ENCODE data around the gene CCDC190.

DNA sequence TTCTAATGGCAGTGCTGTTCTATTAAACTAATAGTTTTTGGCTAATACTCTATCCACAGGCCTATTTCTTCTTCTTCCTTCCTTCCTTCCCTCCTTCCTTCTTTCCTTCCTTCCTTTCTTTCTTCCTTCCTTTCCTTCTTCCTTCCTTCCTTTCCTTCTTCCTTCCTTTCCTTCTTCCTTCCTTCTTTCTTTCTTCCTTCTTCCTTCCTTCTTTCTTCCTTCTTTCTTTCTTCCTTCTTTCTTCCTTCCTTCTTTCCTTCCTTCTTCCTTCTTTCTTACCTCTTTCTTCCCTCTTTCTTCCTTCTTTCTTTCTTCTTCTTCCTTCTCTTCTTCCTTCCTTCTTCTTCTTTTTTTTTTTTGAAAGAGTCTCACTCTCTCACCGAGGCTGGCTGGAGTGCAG is 31.7 kb downstream of the CCDC190 start:
- TF ChIP-seq, protein P1, sequence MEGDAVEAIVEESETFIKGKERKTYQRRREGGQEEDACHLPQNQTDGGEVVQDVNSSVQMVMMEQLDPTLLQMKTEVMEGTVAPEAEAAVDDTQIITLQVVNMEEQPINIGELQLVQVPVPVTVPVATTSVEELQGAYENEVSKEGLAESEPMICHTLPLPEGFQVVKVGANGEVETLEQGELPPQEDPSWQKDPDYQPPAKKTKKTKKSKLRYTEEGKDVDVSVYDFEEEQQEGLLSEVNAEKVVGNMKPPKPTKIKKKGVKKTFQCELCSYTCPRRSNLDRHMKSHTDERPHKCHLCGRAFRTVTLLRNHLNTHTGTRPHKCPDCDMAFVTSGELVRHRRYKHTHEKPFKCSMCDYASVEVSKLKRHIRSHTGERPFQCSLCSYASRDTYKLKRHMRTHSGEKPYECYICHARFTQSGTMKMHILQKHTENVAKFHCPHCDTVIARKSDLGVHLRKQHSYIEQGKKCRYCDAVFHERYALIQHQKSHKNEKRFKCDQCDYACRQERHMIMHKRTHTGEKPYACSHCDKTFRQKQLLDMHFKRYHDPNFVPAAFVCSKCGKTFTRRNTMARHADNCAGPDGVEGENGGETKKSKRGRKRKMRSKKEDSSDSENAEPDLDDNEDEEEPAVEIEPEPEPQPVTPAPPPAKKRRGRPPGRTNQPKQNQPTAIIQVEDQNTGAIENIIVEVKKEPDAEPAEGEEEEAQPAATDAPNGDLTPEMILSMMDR (IDR thresholded peaks at IDR 0.05), result no peak
- no peak for TF ChIP-seq POLR2A (IDR thresholded peaks at IDR 0.05)
